ENCODE results near the gene DCAF10.
"Not testable (repeated sequence)": the region's sequence is repeated elsewhere in the genome, so short reads cannot be mapped to it uniquely, and the experiment has no call there.

DCAF10 gene

DNA sequence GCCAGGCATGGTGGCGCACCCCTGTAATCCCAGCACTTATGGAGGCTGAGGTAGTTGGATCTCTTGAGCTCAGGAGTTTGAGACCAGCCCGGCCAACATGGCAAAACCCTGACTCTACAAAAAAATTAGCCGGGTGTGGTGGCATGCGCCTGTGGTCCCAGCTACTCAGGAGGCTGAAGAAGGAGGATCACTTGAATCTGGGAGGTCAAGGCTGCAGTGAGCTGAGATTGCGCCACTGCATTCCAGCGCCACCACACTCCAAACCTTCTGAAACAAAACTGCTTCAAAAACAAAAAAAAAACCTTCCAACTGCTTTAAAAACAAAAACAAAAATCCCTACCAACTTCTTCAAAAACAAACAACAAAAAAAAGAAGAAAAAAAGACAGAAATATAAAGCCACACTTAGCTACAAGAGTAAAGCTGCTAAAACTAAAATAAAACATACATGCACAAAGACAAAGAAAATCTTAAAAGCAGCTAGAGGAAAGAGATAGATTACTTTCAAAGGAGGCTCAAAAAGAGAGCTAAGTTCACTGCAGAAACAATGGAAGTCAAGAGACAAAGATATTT lies 11.4 kb downstream of the DCAF10 start:
- H3K4me1 Mint-ChIP-seq: peaks cover 7% of the 10 kb centered on the region

DNA sequence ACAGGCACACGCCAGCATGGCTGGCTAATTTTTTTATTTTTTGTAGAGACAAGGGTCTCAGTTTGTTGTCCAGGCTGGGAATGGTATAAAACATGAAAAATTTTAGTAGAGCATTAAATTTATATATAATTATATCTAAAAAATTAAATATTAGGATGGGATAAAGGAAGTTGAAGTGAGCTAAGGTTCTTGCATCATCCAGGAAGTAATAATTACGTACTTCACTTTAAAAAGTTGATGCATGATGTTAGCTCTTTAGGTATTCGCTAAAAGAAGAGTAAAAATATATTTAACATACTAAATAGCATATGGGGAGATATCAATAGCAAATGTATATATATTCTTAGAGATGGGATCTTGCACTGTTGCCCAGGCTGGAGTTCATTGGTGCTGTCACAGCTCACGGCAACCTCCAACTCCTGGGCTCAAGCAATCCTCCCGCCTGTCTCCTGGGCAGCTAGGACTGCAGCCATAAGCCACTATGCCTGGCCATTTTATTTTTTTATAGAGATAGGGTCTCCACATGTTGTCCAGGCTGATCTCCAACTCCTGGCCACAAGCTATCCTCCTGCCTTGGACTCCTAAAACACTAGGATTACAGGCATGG lies 12.3 kb downstream of the DCAF10 start:
- H3K9me3 Mint-ChIP-seq: no peaks in the 10 kb centered on the region
- ATAC-seq (ENCODE audit: low read depth) (no peak), DNase-seq (ENCODE audit: low spot score in 2 of 2) (no peak)
- H3K36me3 Mint-ChIP-seq: peaks cover 12% of the 10 kb centered on the region
- H3K27ac Mint-ChIP-seq: no peak overlapping the region
- H3K27me3 Mint-ChIP-seq: no peaks in the 10 kb centered on the region
- peaks cover 7% of the 10 kb centered on the region for H3K4me1 Mint-ChIP-seq
- H3K4me3 Mint-ChIP-seq: no peak overlapping the region

More for the DNA sequence above, 11.4 kb downstream of the DCAF10 start:
- no peaks in the 10 kb centered on the region for H3K9me3 Mint-ChIP-seq
- H3K27me3 Mint-ChIP-seq: no peaks in the 10 kb centered on the region
- no peak overlapping the region for H3K27ac Mint-ChIP-seq
- DNase-seq (ENCODE audit: low spot score in 2 of 2): no peak
- ATAC-seq (ENCODE audit: low read depth): no peak
- H3K4me3 Mint-ChIP-seq: no peak overlapping the region
- peaks cover 12% of the 10 kb centered on the region for H3K36me3 Mint-ChIP-seq

DNA sequence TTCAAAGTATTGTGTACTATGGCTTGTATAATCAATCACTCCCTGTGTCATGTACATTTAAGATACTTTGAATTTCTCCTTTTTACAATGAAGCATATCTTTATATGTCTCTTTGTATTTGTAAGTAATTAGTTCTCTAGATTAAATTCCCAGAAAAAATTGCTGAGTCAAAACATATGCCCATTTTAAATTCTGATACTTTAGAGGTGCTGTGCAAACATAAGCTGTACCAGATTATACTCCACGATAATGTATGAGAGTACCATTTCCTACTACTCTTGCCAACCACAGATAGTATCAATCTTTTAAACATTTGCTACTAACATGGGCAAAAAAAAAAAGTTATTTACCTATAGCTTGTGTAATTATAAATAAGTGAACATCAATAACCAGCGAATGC lies 18.3 kb downstream of the DCAF10 start:
- no peak for ATAC-seq (ENCODE audit: low read depth)
- Mint-ChIP-seq H3K36me3 (peaks cover 22% of the 10 kb centered on the region), H3K9me3 (no peaks in the 10 kb centered on the region), H3K27ac (no peak overlapping the region), H3K4me3 (no peak overlapping the region), H3K27me3 (no peaks in the 10 kb centered on the region), H3K4me1 (peaks cover 2% of the 10 kb centered on the region)
- no peak for DNase-seq (ENCODE audit: low spot score in 2 of 2)

DNA sequence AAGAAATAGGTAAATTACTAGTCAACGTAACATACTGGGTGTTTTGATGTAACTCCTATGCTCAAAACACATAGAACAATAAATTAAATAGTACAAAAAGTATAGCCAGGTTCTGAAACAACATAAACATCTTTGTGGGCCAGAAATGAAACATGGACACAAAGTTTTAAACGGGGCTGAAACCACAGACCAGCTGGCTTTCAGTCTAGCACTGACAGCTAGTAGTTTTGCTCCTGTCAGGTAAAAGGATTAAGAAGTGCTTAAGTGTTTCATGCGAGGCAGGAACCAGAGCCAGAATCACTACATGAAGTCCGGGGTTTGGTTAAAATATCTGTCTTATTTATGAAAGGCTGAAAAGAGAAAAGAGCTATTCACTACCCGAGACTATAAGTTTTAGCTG lies 19.5 kb downstream of the DCAF10 start:
- no peak for ATAC-seq (ENCODE audit: low read depth)
- no peak for DNase-seq (ENCODE audit: low spot score in 2 of 2)
- Mint-ChIP-seq H3K27ac (peak overlapping the region; percentile 15), H3K9me3 (peaks cover 1% of the 10 kb centered on the region), H3K27me3 (no peaks in the 10 kb centered on the region), H3K36me3 (peaks cover 30% of the 10 kb centered on the region), H3K4me1 (peaks cover 2% of the 10 kb centered on the region), H3K4me3 (no peak overlapping the region)

DNA sequence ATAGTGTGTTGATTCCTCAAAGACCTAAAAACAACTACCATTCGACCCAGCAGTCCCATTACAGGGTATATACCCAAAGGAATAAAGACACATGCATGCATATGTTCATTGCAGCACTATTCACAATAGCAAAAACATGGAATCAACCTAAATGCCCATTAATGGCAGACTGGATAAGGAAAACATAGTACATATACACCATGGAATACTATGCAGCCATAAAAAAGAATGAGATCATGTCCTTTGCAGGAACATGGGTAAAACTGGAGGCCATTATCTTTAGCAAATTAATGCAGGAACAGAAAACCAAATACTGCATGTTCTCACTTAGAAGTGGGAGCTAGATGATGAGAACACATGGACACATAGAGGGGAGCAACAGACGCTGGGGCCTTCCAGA lies 24.6 kb downstream of the DCAF10 start:
- H3K27me3 Mint-ChIP-seq; ATAC-seq (ENCODE audit: low read depth); H3K9me3 Mint-ChIP-seq; H3K27ac Mint-ChIP-seq; H3K4me3 Mint-ChIP-seq; H3K4me1 Mint-ChIP-seq; DNase-seq (ENCODE audit: low spot score in 2 of 2): not testable (repeated sequence)
- peaks cover 43% of the 10 kb centered on the region for H3K36me3 Mint-ChIP-seq

DNA sequence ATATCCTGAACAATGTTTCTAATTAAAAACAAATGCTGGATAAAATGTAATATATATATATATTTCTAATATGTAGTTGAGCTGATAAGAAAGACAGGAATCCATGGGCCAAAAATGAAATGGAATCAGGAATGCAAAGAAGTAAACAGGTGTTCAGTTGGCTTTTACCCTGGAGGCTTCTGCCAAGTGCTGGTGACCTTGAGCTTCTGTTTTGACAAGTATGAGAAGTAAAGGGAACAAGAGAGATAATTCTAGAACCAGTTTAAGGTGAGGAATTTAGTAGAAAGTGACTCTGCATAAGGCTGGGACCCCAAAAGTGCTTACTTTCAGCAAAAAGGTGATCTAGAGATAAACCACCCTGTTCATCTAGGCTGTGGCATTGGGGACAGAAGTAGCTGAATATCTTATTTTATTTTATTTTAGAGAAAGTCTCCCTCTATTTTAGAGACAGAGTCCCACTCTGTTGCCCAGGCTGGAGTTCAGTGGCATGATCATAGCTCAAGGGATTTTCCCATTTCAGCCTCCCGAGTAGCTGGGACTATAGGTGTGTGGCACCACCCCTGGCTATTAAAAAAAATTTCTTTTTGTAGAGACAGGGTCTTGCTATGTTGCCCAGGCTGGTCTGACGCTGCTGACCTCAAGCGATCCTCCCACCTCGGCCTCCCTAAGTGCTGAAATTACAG lies 27.0 kb downstream of the DCAF10 start:
- ATAC-seq (ENCODE audit: low read depth) (no peak), DNase-seq (ENCODE audit: low spot score in 2 of 2) (no peak)
- peaks cover 3% of the 10 kb centered on the region for H3K4me1 Mint-ChIP-seq
- peaks cover 26% of the 10 kb centered on the region for H3K36me3 Mint-ChIP-seq
- no peak overlapping the region for H3K27ac Mint-ChIP-seq
- H3K4me3 Mint-ChIP-seq: no peak overlapping the region
- peaks cover 1% of the 10 kb centered on the region for H3K9me3 Mint-ChIP-seq
- no peaks in the 10 kb centered on the region for H3K27me3 Mint-ChIP-seq

DNA sequence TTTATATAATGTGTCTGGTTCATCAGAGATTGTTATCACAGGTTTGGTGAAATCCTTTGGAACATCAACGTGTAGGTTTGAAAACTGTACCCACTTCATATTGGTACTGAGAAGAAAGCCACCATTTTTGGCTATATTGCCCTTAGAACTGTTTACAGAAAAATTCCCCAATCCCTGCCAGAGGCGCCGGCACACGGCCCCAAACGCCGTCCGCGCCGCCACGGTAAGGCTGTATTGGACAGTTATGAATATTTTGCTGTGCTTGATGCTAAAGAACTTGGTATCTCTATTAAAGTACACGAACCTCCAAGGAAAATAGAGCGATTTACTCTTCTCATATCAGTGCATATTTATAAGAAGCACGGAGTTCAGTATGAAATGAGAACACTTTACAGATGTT lies 35.2 kb downstream of the DCAF10 start:
- Mint-ChIP-seq H3K36me3 (peaks cover 4% of the 10 kb centered on the region), H3K9me3 (no peaks in the 10 kb centered on the region), H3K27ac (no peak overlapping the region), H3K27me3 (no peaks in the 10 kb centered on the region), H3K4me1 (no peaks in the 10 kb centered on the region), H3K4me3 (no peak overlapping the region)
- ATAC-seq (ENCODE audit: low read depth): no peak
- DNase-seq (ENCODE audit: low spot score in 2 of 2): no peak

DNA sequence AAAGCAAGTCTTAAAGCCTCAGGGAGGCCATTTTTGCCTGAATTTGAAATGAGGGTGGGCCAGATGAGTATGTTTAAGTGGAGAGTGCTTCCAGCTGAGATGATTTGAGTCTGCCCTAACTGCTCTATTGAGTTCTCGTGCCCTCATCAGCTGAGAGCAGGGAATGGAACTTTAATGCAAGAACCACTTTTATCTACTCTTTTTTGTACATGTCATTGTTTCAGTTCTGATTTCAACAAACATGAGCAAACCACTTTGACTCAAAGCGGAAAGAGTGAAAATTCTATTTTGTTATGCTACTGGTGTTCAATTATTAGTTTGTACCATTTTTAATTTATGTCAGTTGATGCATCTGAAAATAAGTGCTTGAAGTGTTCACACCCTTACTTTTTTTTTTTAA lies 35.8 kb downstream of the DCAF10 start:
- ATAC-seq (ENCODE audit: low read depth) (no peak), DNase-seq (ENCODE audit: low spot score in 2 of 2) (no peak)
- Mint-ChIP-seq H3K36me3 (peaks cover 4% of the 10 kb centered on the region), H3K27me3 (no peaks in the 10 kb centered on the region), H3K4me1 (no peaks in the 10 kb centered on the region), H3K4me3 (no peak overlapping the region), H3K9me3 (no peaks in the 10 kb centered on the region), H3K27ac (no peak overlapping the region)

DNA sequence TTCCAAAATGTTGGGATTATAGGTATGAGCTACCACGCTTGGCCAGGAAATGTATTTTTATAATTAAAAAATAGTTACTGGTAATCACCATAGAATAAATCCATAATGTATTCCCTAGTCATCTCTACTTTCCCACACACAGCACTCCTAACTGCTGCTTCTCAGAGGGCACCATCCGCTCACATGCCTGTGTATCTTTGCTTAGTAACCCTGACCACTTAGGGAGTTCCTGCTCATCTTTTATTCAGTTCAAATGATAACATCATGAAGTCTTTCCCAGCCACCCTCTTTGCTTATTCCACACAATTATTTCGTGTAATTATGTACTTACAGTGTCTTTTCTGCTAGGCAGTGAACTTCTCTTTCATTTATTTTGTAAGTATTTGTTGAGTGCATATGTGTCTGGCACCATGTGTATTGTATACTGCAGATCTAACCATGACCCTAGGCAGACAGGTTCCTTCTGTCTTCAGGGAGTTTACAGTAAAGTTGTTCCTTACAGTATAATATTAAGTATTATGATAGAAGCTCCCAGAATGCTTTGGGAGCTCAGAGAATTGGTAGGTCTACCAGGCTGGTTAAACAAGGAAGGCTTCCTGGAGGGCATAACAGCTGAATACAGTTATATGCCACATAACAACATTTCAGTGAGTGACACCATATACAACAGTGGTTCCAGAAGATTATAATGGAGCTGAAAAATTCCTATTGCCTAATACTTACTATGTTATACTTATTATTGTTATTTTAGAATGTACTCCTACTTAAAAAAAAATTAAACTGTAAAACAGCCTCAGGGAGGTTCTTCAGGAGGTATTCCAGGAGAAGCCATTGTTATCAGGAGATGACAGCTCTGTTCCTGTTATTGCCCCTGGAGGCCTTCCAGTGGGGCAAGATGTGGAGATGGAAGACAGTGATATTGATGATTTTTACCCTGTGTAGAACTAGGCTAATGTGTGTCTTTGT lies 39.2 kb downstream of the DCAF10 start:
- H3K27ac Mint-ChIP-seq: no peak overlapping the region

DNA sequence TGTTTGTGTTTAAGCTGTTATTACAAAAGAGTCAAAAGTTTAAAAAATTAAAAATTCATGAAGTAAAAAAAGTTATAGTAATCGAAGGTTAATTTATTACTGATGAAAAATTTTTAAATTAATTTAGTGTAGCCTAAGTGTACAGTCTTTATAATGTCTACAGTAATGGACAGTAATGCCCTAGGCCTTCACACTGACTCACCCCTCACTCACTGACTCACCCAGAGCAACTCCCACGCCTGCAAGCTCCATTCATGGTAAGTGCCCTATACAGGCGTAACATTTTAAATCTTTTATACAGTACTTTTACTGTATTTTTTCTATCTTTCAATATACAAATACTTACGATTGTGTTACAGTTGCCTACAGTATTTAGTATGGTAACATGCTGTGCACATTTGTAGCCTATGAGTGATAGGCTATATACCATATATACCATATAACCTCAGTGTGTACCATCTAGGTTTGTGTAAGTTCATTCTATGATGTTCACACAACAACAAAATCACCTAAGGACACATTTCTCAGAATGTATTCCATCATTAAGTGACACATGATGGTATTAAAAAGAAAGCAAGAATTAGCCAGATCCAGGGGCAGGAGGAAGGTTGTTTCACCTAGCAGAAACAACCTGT lies 40.1 kb downstream of the DCAF10 start:
- no peaks in the 10 kb centered on the region for H3K9me3 Mint-ChIP-seq
- H3K4me3 Mint-ChIP-seq: no peak overlapping the region
- peaks cover 4% of the 10 kb centered on the region for H3K36me3 Mint-ChIP-seq
- no peak overlapping the region for H3K27ac Mint-ChIP-seq
- ATAC-seq (ENCODE audit: low read depth): no peak
- H3K4me1 Mint-ChIP-seq: no peaks in the 10 kb centered on the region
- DNase-seq (ENCODE audit: low spot score in 2 of 2): no peak
- H3K27me3 Mint-ChIP-seq: no peaks in the 10 kb centered on the region

More for the DNA sequence above, 39.2 kb downstream of the DCAF10 start:
- Mint-ChIP-seq H3K4me1 (no peaks in the 10 kb centered on the region), H3K36me3 (peaks cover 4% of the 10 kb centered on the region), H3K9me3 (no peaks in the 10 kb centered on the region), H3K4me3 (no peak overlapping the region), H3K27me3 (no peaks in the 10 kb centered on the region)
- no peak for ATAC-seq (ENCODE audit: low read depth)
- DNase-seq (ENCODE audit: low spot score in 2 of 2): no peak

DNA sequence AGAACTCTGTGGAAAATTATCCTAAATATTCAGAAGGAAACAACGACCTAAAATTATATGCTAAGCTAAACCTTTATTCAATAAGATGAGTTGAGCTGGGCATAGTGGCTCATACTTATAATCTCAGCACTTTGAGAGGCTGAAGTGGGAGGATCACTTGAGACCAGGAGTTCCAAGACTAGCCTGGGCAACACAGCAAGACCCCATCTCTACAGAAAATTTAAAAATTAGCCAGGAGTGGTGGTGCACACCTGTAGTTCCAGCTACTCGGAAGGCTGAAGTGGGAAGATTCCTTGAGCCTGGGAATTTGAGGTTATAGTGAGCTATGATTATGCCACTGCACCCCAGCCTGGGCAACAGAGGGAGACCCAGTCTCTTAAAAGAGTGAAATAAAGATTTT lies 51.6 kb downstream of the DCAF10 start:
- Mint-ChIP-seq H3K9me3 (no peaks in the 10 kb centered on the region), H3K4me3 (no peak overlapping the region), H3K4me1 (no peaks in the 10 kb centered on the region), H3K27ac (no peak overlapping the region), H3K27me3 (no peaks in the 10 kb centered on the region), H3K36me3 (peaks cover 5% of the 10 kb centered on the region)
- ATAC-seq (ENCODE audit: low read depth) (no peak), DNase-seq (ENCODE audit: low spot score in 2 of 2) (no peak)

DNA sequence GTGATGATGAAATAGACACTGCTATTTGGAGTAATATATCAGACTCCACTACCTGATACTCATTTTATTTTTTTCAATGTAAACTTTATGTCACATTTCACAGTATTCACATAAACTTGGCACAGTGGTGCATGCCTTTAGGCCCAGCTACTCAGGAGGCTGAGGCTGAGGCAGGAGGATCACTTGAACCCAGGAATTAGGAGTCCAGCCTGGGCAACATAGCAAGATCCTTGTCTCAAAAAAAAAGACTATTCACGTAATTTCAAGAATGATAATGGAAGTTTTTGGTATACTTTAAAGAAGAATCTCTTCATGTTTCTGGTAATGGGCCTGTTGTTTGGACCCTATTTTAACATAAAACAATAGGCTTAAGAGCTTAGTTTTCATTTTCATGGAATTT lies 56.0 kb downstream of the DCAF10 start:
- Mint-ChIP-seq H3K4me1 (peaks cover under 1% of the 10 kb centered on the region), H3K27me3 (no peaks in the 10 kb centered on the region), H3K36me3 (peaks cover 15% of the 10 kb centered on the region), H3K4me3 (no peak overlapping the region), H3K27ac (no peak overlapping the region), H3K9me3 (no peaks in the 10 kb centered on the region)
- ATAC-seq (ENCODE audit: low read depth): no peak
- DNase-seq (ENCODE audit: low spot score in 2 of 2): no peak

DNA sequence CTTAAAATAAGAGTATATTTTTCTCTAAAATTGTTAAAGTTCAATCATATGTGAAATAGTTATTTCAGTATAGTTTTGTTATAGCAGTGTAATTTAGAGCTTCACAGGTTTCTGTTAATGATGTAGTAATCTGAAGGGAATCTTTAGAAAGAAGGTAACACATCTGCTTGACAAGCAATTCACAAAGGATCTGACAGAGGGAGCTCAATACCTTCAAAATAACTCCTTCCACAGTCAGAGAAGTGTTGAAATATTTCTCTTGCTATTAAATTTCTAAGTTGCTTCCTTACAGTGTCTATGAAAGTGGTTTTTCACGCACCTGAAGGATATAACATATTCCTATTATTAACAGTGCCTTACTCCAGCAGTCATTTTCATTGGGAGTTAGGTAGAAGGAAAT lies 58.4 kb downstream of the DCAF10 start:
- Mint-ChIP-seq H3K4me3 (no peak overlapping the region), H3K27ac (no peak overlapping the region), H3K27me3 (no peaks in the 10 kb centered on the region), H3K9me3 (no peaks in the 10 kb centered on the region), H3K36me3 (peaks cover 20% of the 10 kb centered on the region), H3K4me1 (peaks cover 2% of the 10 kb centered on the region)
- ATAC-seq (ENCODE audit: low read depth) (no peak), DNase-seq (ENCODE audit: low spot score in 2 of 2) (no peak)

DNA sequence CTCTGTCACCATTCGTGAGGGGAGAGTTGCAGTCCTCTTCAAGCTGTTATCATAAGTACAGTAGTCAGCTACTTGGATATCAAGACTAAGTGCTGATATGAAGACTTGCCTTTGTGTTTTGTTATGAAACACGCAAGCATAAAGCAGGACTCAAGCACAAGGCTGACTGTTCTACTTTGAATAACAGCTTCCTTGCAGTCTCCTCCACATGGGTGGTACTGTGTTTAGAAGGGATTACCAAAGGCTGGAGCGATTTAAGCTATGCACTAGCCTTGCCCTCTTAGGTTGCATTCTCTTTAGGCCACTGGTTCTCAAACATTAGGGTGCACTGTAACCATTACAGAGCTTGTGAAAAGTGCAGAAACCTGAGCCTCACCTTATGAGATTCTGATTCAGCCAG lies 61.9 kb downstream of the DCAF10 start:
- no peaks in the 10 kb centered on the region for H3K27me3 Mint-ChIP-seq
- DNase-seq (ENCODE audit: low spot score in 2 of 2) (no peak), ATAC-seq (ENCODE audit: low read depth) (no peak)
- no peak overlapping the region for H3K27ac Mint-ChIP-seq
- H3K36me3 Mint-ChIP-seq: peaks cover 14% of the 10 kb centered on the region
- H3K4me3 Mint-ChIP-seq: no peak overlapping the region
- peaks cover 2% of the 10 kb centered on the region for H3K4me1 Mint-ChIP-seq
- no peaks in the 10 kb centered on the region for H3K9me3 Mint-ChIP-seq
